Activated naive CD4-positive, alpha-beta T cell treated with Interleukin-2 at 50 U/mL for 16 hours (primary cell): ENCODE measurements around the gene LRP5.
"Not testable (repeated sequence)": the region's sequence is repeated elsewhere in the genome, so short reads cannot be mapped to it uniquely, and the experiment has no call there.

Experiments
- DNase-seq: peaks from one replicate; pipeline ENCODE4 v3.0.0-alpha.2; 2020

Gene LRP5

DNA sequence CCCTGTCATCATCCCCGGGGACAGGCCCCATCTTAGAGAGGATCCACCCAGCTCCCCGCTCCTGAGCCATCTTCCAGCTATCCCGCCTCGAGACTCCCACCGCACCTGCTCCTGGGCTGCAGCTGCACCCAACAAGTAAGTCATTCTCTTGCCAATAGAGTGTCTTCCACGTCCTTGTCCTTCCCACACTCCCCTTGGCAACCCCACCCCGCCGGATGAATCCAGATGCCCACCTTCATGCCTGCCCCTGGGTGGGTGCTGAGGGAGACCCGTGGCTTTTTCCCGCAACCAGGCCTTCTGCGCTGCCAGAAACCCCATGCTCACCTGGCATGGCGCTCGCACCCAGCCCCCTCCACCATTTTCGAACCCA lies 29.5 kb upstream of the LRP5 start:
- no peak for DNase-seq

DNA sequence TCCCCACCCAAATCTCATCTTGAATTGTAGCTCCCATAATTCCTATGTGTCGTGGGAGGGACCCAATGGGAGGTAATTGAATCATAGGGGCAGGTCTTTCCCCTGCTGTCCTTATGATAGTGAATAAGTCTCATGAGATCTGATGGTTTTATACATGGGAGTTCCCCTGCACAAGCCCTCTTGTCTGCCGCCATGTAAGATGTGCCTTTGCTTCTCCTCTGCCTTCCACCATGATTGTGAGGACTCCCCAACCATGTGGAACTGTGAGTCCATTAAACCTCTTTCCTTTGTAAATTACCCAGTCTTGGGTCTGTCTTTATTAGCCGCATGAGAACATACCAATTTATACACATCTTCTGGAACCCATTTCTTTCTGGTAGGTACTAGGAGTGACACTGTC lies 27.8 kb upstream of the LRP5 start:
- DNase-seq: not testable (repeated sequence)

DNA sequence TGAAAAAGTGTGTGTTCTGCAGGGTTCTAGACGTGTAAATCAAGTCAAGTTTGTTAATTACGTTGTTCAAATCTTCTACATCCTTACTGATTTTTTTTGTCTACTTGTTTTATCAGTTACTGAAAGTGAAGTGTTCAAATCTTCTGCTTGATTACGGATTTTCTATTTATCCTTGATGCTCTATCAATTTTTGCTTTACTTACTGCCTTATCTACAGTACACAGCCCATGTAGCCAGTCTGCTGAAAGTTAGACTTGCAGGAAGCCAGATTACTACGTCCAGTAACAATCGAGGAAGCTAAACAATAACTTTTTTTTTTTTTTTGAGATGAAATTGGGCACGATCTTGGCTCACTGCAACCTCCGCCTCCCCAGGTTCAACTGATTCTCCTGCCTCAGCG lies 25.0 kb upstream of the LRP5 start:
- no peak for DNase-seq

DNA sequence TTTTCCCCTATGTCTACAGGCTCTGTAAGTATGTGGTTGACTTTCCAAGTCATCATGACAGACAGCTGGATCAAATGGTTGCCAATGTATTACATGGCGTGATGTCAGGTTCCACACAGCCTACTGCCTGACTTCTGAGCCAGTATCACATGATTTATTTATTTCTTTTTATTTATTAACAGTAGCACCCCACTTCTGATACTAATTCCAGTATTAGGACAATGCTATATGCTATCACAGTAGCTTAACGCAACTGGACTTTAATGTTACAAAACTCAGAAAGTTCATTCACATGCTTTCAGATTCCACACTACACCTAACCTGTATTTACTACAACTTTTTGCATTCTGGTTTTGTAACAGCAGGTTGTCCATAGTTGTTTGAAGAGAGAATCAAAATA lies 22.9 kb upstream of the LRP5 start:
- no peak for DNase-seq

DNA sequence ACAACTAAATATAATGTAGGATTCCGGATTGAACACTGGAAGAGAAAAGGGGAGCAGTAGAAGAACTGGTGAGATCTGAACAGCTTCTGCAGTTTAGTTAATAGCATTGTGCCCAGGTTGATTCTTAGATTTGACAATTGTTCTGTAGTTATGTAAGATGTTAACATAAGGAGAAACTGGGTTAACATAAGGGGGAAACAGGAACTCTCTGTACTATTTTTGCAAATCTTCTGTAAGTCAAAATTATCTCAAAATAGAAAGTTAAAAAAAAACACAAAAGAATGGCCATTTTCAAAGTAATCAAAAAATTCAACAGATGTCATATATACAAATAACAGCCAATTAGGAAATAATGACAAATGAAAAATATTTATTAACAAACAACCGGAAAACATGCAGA lies 18.7 kb upstream of the LRP5 start:
- no peak for DNase-seq

DNA sequence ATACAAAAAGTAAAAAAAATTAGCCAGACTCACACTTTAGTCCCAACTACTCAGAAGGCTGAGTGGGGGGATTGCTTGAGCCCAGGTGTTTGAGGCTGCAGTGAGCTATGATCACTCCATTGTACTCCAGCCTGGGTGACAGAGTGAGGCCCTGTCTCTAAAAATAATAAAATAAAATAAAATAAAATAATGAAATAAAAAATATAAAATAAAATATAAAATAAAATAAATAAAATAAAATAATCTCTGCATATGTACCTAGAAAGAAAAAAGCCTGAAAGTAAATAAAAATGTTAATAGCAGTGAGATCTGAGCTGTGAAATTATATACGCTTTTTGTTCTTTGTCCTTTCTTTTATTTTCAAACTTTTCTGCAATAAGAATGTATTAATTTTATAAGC lies 17.1 kb upstream of the LRP5 start:
- no peak for DNase-seq

DNA sequence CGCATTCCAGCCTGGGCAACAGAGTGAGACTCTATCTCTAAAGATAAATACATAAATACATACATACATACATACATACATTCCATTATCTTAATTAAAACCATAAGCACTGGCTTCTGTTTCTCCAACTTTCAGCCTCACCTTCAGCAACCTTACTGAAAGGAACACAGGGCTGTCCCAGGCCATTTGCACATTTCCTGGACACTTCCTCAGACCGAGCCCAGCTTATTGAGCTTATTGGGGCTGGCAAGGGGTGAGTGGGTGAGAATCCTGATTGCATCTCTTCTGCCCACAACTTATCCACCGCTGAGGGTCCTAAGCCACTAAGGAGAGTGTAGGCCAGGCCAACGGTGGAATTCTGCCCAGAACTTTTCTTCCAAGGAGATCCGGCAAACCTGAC lies 16.5 kb upstream of the LRP5 start:
- DNase-seq: no peak

DNA sequence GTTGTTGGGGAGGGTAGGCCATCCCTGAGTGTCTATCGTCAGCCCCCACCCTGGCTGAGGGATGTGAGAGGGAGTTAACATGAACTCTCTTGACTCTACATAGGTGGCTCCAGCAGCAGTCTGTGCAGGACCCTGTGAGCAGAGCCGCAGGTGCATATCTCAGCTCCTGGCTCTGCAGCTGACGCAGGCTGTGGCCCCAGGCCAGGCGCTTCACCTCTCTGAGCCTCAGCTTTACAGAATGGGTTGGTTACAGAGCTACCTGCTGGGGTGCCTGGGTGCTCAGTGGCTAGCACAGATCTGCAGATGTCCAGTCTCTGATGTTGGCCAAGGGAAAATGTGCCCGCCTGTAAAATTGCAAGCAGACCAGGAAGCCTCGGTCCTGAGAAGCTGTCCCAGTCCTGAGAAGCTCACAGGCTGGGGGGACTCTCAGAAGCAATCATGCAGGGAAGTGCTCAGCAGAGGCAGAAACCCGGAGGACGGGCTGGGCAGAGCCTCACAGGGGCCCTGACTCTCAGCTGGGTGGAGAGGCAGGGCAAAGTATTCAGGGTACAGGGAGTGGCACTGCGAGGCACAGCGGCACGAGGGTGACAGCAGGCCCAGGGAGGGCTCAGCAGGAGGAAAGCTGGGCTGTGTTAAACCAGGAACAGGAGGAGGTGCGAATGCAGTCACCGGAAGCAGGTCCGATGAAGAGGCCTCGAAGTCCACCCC lies 15.9 kb upstream of the LRP5 start:
- DNase-seq: no peak

DNA sequence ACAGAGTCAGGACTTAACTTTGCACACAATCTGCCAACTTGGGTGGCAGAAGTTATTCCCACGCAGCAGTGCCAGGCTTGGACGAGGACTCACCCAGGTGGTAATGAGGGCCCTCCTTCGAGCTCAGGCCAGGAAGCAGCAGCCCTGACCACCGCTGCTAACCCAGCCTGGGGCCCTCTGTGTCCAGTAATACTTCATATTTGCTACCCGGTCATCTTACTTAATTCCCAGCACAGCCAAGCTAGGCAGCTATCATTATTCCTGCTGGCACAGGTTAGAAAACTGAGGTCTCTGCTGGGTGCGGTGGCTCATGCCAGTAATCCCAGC lies 15.4 kb upstream of the LRP5 start:
- DNase-seq: no peak

DNA sequence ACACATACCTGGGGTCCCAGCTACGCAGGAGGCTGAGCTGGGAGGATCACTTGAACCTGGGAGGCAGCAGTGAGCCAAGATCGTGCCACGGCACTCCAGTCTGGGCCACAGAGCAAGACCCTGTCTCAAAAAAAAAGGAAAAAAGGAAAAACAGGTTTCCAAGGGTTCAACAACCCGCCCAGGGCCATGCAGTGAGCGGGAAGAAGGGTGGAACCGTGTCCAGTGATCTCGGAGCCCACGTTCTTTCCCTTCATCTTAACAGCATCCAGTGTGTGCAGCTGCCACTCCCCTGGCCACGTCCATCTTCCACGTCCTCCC lies 14.9 kb upstream of the LRP5 start:
- DNase-seq: no peak

DNA sequence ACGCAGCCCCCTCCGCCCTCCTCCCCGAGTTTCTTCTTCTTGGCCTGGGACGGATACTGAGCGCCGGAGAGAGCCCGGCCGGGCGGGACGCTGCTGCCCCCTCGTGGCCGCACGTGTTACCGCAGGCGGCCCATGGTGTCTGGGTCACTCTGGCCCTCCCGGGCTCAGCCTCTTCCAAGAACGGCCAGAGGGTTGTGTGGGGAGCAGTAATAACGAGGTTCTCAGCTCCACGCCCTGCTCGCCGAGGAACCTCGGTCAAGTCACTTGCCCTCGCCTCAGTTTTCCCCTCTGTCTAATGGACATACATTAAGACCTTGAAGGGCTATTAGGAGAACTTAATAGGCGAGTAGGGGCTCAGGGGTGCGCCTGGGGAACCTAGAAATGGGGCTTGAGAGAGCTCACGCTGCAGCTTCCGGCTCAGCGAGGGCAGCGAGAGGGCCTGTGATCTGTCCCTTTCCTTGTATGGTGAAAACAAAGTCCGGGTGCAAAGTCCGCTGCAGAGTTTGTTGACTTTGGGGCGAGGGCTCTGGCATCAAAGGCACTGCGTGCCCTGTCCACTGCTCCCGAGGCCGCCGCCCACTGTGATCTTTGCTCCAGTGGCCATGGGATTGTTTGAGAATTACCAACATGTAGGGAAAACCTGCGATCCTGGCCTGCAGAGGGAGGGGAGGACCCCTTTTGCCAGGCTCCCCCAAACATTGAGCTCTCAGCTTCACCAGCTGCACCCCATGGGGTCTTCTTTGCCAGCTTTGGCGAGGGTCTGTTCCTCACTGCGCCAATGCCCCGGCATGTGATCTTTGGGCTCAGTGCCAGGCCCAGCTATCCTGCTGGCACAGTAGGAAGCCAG lies 14.4 kb upstream of the LRP5 start:
- peak; percentile 73 for DNase-seq

DNA sequence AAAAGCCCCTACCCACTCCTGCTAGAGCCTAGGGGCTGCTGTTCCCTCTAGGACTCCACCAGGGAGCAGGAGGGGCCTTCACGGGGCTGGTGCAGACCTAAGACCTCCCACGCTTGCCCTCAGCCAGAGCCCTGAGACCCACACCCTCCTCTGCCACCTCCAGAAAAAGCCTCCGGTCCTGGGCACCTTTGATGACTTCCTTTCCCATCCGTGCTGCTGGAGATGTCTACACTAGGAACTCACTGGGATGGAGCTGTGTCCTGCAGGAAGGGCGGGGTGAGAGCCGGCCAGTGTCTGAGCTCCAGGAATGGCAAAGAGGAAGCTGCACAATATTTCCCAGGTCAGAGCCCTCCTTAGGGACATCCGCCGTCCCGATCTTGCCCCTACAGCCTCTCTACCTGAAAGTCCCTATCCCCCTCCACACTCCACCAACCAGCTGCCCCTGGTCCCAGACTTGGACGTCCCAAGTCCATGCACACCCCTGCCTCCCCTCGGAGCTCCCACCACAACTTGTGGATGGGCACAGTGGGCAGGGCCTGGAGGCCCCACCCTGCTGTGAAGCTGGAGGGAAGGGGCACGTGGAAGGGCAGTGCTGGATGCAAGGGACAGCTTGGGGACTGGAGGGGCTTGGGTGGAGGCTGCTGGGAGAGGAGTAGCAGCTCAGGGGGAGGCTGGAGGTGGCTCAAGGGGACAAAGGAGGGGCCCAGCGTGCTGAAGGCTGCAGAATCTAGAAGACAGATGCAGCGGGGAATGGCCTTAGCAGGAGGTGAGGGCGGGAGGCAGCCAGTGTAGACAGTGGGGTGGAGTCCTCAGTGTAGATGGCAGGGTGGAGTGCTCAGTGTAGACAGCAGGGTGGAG lies 13.5 kb upstream of the LRP5 start:
- DNase-seq: no peak

DNA sequence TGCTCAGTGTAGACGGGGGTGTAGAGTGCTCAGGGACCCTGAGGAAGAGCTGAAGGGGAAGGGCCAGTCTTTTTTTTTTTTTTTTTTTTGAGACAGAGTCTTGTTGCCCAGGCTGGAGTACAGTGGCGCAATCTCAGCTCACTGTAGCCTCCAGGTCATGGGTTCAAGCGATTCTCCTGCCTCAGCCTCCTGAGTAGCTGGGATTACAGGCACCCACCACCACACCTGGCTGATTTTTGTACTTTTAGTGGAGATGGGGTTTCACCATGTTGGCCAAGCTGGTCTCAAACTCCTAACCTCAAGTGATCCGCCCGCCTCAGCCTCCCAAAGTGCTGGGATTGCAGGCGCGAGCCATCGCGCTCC lies 12.9 kb upstream of the LRP5 start:
- DNase-seq: not testable (repeated sequence)

DNA sequence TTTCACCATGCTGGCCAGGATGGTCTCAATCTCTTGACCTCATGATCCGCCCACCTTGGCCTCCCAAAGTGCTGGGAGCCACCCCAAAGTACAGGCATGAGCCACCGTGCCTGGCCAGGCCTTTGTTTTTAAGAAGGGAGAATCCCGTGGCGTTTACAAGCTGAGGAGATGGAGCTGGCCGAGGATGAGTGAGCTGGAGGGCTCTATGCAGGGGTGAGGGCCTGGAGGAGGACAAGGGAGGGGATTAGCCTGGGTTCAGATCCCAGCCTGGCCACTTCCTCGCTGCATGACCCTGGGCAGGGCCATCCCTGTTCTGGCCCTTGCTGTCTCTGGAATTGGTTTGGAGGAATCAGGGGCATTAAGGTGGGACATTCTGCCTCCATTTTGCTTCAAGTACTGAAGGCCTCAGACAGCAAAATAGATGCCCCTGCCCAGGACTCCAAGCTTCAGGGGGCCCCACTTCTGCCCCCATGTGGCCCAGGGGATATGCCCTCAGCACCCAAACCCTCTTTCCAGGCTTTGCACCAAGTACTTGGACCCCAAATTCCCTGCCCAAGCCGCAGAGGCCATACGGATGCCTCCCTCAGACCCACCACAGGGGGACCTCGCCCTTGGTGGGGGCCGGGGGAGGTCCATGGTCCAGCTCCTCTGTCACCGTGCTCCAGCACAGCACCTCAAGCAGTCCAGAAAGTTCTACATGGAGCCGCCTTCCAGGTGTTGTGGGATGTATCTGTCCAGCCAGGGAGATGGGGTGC lies 12.1 kb upstream of the LRP5 start:
- DNase-seq: no peak

DNA sequence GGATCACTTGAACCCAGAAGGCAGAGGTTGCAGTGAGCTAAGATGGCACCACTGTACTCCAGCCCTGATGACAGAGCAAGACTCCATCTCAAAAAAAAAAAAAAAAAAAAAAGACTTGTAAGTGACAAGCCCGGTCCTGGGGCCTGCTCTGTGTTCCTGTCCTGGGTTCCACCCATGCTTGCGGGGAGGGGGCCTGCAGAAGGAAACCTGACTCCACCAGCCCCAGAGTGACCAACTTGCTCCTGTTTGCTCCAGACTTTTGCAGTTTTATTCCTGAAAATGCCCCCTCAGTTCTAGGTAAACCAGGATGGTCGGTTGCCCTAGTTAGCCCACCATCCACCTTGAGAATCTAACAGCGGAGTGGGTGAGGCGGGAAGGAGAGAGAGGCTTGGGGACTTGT lies 10.1 kb upstream of the LRP5 start:
- DNase-seq: no peak

DNA sequence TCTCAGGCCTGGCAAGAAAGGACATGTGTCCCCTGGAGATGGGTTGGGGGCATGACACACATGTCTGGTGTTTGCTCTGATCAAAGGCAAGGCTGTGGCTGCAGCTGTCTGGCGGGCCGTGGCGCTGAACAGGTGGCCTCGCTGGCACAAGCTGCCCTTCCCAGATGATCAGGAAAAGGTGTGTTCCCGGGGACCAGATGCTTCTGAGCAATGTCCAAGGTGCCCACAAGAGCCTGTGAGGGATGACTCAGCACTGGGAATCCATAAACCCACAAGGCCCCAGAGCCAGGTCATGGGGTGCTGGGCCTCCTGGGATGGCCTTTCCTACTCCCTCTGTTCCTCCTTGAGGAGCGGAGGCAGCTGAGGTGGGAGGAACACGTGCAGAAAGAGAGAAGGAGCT lies 9.7 kb upstream of the LRP5 start:
- no peak for DNase-seq

DNA sequence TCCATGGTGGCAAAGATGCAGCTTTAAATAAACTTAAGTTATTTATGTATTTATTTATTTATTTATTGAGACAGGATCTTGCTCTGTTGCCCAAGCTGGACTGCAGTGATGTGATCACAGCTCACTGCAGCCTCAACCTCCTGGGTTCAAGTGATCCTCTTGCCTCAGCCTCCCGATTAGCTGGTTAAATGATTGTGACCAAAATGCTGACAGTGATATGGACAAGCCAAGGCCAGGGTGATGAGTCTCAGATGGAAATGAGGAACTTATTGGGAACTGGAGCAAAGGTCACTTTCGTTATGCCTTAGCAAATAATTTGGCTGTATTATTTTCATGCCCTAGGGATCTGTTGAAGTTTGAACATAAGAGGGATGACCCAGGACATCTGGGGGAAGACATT lies 9.3 kb upstream of the LRP5 start:
- DNase-seq: no peak

DNA sequence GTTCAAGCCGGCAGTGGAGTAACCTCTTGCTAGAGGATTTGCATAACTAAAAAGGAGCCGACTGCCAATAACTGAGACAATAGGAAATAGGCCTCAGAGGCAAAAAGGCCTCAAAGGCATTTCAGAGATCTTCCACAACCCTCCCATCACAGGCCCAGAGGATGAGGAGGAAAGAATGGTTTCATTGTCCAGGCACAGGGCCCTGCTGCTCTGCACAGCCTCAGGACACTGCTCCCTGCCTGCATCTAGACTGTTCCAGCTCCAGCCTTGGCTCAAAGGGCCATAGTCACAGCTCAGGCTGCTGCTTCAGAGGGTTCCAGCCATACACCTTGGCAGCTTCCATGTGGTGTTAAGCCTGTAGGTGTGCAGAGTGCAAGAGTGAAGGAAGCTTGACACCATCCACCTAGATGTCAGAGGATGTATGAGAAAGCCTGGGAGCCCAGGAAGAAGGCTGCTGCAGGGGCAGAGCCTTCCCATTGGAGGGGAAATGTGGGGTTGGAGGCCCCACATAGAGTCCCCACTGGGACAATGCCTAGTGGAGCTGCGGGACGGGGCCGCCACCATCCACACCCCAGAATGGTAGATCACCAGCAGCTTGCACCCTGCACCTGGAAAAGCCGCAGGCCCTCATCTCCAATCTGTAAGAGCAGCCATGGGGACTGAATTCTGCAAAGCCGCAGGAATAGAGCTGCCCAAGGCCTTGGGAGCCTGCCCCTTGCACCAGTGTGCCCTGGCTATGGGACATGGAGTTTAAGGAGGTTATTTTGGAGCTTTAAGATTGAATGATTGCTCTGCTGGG lies 8.2 kb upstream of the LRP5 start:
- DNase-seq: no peak

DNA sequence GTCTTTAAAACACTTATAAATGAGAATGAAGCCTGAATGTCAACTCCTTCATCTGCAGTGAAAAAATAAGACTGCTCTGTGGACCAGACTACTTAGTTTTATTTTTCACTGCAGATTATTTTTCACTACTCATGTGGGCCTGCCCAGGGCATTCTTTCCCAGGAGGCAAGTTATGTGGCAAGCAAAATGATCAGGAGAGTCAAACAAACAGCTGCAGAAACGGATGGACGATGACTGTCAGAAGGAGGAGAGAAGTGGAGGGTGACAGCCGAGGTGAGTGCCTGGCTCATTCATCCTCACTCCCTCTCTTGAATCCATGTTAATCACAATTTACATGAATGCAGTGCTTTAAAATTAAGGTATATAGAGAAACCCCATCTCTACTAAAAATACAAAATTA lies 5.8 kb upstream of the LRP5 start:
- DNase-seq: no peak

DNA sequence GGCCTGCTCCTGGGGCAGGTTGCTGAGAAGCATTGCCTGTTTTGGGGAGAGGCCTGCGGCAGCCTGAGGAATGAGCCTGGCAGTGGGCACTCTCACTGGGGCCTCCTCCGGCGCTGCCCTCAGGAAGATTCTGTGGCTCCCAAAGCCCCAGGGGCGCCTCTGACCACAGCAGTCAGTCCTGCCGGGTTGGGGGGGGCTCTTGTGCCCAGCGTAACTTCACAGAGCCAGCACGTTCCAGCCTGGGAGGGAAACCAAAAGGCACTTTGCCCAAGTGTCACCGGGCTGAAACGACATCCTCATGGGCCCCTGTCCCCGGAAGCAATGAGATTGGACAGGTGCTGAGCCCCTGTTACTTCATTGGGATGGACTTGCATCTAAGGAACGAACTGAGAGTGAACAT lies 4.3 kb upstream of the LRP5 start:
- no peak for DNase-seq

DNA sequence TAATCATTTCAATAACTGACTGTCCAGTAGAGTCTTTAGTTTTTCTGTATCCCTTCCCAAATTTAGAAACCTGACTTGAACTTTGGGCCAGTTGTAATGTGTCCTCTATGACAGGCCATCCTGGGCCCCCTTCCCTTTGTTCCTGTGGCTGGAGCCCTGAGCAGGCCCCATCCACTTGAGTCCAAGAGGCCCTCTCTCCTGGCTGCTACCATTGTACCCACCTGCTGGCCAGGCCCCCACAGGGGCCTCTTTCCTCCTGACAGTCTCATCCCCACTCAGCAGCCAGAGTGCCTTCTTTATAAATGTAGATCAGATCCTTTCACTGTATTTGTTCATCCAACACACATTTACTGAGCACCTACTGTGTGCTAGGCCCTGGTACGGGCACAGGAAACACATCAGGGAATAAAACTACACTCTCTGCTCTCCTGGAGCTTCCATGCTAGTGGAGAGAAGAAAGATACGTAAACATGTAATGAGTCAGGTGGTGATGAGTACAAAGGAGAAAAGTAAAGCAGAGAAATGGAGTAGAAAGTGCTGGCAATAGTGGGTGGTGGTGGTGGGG lies 2.7 kb upstream of the LRP5 start:
- no peak for DNase-seq
